ENCODE results near the gene POLD1.

The POLD1 gene

GRCh38 chr19:50394017-50394416 is 9.9 kb downstream of the POLD1 start:
- no peak for FAIRE-seq

GRCh38 chr19:50398675-50399367 is 14.7 kb downstream of the POLD1 start:
- FAIRE-seq, result no peak

GRCh38 chr19:50399368-50399745 is 15.2 kb downstream of the POLD1 start:
- no peak for FAIRE-seq

- no peak for FAIRE-seq
Measured at GRCh38 chr19:50401605-50402450, 17.7 kb downstream of the POLD1 start.

GRCh38 chr19:50402544-50403301 is 18.6 kb downstream of the POLD1 start:
- FAIRE-seq, result no peak

GRCh38 chr19:50406156-50406820 is 22.1 kb downstream of the POLD1 start:
- FAIRE-seq, result no peak

GRCh38 chr19:50406829-50407228 is 22.7 kb downstream of the POLD1 start:
- FAIRE-seq, result no peak

- FAIRE-seq, result no peak
Measured at GRCh38 chr19:50409347-50409746, 25.2 kb downstream of the POLD1 start.

GRCh38 chr19:50410109-50410508 is 26.0 kb downstream of the POLD1 start:
- no peak for FAIRE-seq

- FAIRE-seq, result no peak
Measured at GRCh38 chr19:50412419-50412818, 28.3 kb downstream of the POLD1 start.

GRCh38 chr19:50413096-50413495 is 28.9 kb downstream of the POLD1 start:
- FAIRE-seq, result no peak

GRCh38 chr19:50413531-50413930 is 29.4 kb downstream of the POLD1 start:
- no peak for FAIRE-seq

GRCh38 chr19:50414864-50415660 is 30.9 kb downstream of the POLD1 start:
- no peak for FAIRE-seq

GRCh38 chr19:50415661-50416033 is 31.5 kb downstream of the POLD1 start:
- FAIRE-seq, result no peak

- FAIRE-seq, result no peak
Measured at GRCh38 chr19:50416034-50416977, 32.2 kb downstream of the POLD1 start.

GRCh38 chr19:50417111-50418081 is 33.2 kb downstream of the POLD1 start:
- no peak for FAIRE-seq

GRCh38 chr19:50418176-50419021 is 34.3 kb downstream of the POLD1 start, which contains the start of gene SPIB:
Gene SPIB, plus strand, starts transcription at chr19:50418938. Its CDS starts 25 bp downstream, at chr19:50418963.
- no peak for FAIRE-seq

GRCh38 chr19:50419022-50419579 is 35.0 kb downstream of the POLD1 start:
- no peak for FAIRE-seq
